ENCODE results near the gene LRRN3. TPM values are rescaled to one million over a fixed set of nuclear protein-coding genes. Genes with fewer than 3 reads are reported as not detected.
"Not testable (repeated sequence)": the region's sequence is repeated elsewhere in the genome, so short reads cannot be mapped to it uniquely, and the experiment has no call there.

The LRRN3 gene
- total RNA-seq, 1 donor from 2014 or later, result 5.2 TPM

DNA sequence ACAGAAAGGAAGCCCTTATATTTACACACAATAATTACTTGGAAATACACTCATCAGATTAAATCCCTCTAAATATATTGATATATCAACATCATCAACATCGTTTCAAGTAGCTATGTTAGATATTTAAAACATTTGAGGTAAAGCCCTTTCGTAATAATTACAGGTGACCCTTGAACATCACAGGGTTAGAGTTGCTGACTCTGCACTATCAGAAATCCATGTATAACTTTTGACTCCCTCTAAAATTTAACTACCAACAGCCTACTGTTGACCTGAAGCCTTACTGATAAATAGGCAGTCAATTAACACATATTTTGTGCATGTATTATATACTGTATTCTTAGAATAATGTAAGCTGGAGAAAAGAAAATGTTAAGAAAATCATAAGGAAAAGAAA is 34.6 kb upstream of the LRRN3 start:
- no peak overlapping the region for H3K27ac ChIP-seq (ENCODE audit: low read depth, low read length)

DNA sequence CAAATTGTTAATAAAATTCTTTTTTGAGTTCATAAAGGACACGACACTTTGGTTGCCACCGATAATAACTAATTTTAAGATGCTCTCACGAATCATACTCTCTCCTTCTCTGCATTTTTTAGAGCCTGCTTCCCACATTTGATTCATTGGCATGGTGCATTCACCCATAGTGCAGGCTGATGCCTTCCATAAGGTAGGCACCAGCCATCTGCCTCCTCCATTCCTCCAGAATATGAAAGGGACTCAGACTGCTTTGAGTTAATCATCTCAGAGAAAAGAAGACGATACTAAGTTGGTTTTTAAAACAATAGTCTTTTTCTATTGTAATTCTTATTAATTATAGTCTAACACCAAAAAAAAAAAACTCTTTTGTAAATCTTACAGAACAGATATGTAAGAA is 33.9 kb upstream of the LRRN3 start:
- Histone ChIP-seq H3K27ac (ENCODE audit: low read depth, low read length) (no peak overlapping the region), H3K36me3 (ENCODE audit: control insufficient read depth in 3 of 3, insufficient read depth in 3 of 3, low read length in 3 of 3) (no peaks in the 10 kb centered on the region), H3K4me3 (ENCODE audit: low read length in 3 of 3) (no peak overlapping the region), H3K27me3 (ENCODE audit: control insufficient read depth in 3 of 3, insufficient read depth in 3 of 3, low read length in 3 of 3) (no peaks in the 10 kb centered on the region), H3K9ac (ENCODE audit: low read depth in 1 of 3, low read length in 3 of 3) (no peak overlapping the region), H3K4me1 (ENCODE audit: control insufficient read depth in 3 of 3, insufficient read depth in 3 of 3, low read length in 3 of 3) (no peaks in the 10 kb centered on the region), H3K9me3 (ENCODE audit: control insufficient read depth in 3 of 3, low read length in 3 of 3) (no peaks in the 10 kb centered on the region)

More for the DNA sequence above, 34.6 kb upstream of the LRRN3 start:
- Histone ChIP-seq H3K4me1 (ENCODE audit: control insufficient read depth in 3 of 3, insufficient read depth in 3 of 3, low read length in 3 of 3) (no peaks in the 10 kb centered on the region), H3K4me3 (ENCODE audit: low read length in 3 of 3) (no peak overlapping the region), H3K36me3 (ENCODE audit: control insufficient read depth in 3 of 3, insufficient read depth in 3 of 3, low read length in 3 of 3) (no peaks in the 10 kb centered on the region), H3K9me3 (ENCODE audit: control insufficient read depth in 3 of 3, low read length in 3 of 3) (no peaks in the 10 kb centered on the region), H3K9ac (ENCODE audit: low read depth in 1 of 3, low read length in 3 of 3) (no peak overlapping the region), H3K27me3 (ENCODE audit: control insufficient read depth in 3 of 3, insufficient read depth in 3 of 3, low read length in 3 of 3) (no peaks in the 10 kb centered on the region)

DNA sequence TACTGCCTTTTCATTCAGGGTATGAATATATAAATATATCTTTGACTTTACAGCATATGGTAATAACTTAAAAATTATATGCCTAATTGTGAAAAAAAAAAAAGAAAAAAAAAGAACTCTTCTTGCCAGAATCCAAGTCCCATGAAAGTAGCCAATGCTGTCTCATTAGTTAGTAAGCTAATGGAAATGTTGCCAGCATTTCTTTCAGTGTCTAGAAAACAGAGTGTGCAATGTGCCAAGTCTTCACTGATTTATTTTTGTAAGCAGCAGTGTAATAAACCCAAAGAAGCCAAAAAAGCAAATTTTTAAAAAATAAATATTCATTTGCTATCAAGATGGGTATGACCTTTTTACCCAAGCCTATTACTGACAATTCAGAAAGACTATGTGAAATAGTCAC is 31.1 kb upstream of the LRRN3 start:
- H3K9ac ChIP-seq (ENCODE audit: low read depth in 1 of 3, low read length in 3 of 3), result no peak overlapping the region
- no peak overlapping the region for H3K4me3 ChIP-seq (ENCODE audit: low read length in 3 of 3)
- no peak overlapping the region for H3K27ac ChIP-seq (ENCODE audit: low read depth, low read length)
- no peaks in the 10 kb centered on the region for H3K27me3 ChIP-seq (ENCODE audit: control insufficient read depth in 3 of 3, insufficient read depth in 3 of 3, low read length in 3 of 3)
- no peaks in the 10 kb centered on the region for H3K9me3 ChIP-seq (ENCODE audit: control insufficient read depth in 3 of 3, low read length in 3 of 3)
- H3K36me3 ChIP-seq (ENCODE audit: control insufficient read depth in 3 of 3, insufficient read depth in 3 of 3, low read length in 3 of 3), result no peaks in the 10 kb centered on the region
- H3K4me1 ChIP-seq (ENCODE audit: control insufficient read depth in 3 of 3, insufficient read depth in 3 of 3, low read length in 3 of 3), result no peaks in the 10 kb centered on the region

DNA sequence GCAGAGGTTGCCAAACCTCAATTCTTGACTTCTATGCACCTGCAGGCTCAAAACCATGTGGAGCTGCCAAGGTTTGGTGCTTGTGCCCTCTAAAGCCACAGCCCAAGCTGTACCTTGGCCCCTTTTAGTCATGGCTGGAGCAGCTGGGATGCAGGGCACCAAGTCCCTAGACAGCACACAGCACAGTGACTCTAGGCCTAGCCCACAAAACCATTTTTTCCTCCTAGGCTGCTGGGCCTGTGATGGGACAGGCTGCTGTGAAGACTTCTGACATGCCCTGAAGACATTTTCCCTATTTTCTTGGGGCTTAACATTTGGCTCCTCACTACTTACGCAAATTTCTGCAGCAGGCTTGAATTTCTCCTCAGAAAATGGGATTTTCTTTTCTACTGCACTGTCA is 27.8 kb upstream of the LRRN3 start:
- Histone ChIP-seq H3K36me3 (ENCODE audit: control insufficient read depth in 3 of 3, insufficient read depth in 3 of 3, low read length in 3 of 3) (no peaks in the 10 kb centered on the region), H3K9ac (ENCODE audit: low read depth in 1 of 3, low read length in 3 of 3) (no peak overlapping the region), H3K27me3 (ENCODE audit: control insufficient read depth in 3 of 3, insufficient read depth in 3 of 3, low read length in 3 of 3) (no peaks in the 10 kb centered on the region), H3K4me1 (ENCODE audit: control insufficient read depth in 3 of 3, insufficient read depth in 3 of 3, low read length in 3 of 3) (no peaks in the 10 kb centered on the region), H3K9me3 (ENCODE audit: control insufficient read depth in 3 of 3, low read length in 3 of 3) (no peaks in the 10 kb centered on the region), H3K4me3 (ENCODE audit: low read length in 3 of 3) (no peak overlapping the region), H3K27ac (ENCODE audit: low read depth, low read length) (no peak overlapping the region)

DNA sequence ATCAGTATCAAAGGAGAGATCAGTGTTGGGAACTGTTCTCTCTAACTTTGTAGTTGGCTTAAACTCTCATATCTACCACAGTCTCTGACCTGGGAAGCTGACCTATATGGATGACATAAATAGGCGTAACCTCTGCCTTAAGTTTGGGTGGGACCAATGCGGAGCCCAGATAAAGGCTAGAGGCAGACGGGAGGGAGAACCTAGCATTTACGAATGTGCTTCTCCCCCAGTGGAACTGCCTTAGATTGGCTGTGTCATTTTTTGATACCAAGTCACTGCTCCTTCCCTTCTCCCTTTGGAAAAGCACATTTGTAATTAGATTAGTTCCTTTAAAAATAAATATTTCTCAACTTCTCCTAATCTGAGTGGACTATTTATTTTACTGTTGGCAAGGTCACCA is 23.7 kb upstream of the LRRN3 start:
- Histone ChIP-seq H3K9ac (ENCODE audit: low read depth in 1 of 3, low read length in 3 of 3) (no peak overlapping the region), H3K36me3 (ENCODE audit: control insufficient read depth in 3 of 3, insufficient read depth in 3 of 3, low read length in 3 of 3) (no peaks in the 10 kb centered on the region), H3K4me1 (ENCODE audit: control insufficient read depth in 3 of 3, insufficient read depth in 3 of 3, low read length in 3 of 3) (no peaks in the 10 kb centered on the region), H3K9me3 (ENCODE audit: control insufficient read depth in 3 of 3, low read length in 3 of 3) (no peaks in the 10 kb centered on the region), H3K4me3 (ENCODE audit: low read length in 3 of 3) (no peak overlapping the region), H3K27me3 (ENCODE audit: control insufficient read depth in 3 of 3, insufficient read depth in 3 of 3, low read length in 3 of 3) (no peaks in the 10 kb centered on the region), H3K27ac (ENCODE audit: low read depth, low read length) (no peak overlapping the region)

DNA sequence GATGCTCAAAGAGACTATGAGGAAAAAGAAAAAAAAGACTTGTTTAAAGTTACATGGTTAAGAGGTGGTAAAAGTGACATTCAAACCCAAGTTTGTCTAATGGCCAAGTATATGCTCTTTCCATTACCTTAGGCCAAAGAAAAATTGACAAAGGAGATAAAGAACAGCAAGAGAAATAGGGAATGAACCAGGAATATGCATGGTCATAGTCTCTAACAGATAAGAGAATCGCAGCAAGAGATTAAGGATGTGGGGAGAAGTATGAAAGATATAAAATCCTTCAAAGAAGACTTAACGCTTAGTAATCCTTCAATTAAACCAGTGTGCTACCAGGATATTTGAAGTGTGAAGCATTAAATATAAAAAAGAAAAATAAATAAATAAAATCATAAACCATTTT is 23.2 kb upstream of the LRRN3 start:
- no peaks in the 10 kb centered on the region for H3K9me3 ChIP-seq (ENCODE audit: control insufficient read depth in 3 of 3, low read length in 3 of 3)
- H3K4me1 ChIP-seq (ENCODE audit: control insufficient read depth in 3 of 3, insufficient read depth in 3 of 3, low read length in 3 of 3), result no peaks in the 10 kb centered on the region
- no peaks in the 10 kb centered on the region for H3K27me3 ChIP-seq (ENCODE audit: control insufficient read depth in 3 of 3, insufficient read depth in 3 of 3, low read length in 3 of 3)

DNA sequence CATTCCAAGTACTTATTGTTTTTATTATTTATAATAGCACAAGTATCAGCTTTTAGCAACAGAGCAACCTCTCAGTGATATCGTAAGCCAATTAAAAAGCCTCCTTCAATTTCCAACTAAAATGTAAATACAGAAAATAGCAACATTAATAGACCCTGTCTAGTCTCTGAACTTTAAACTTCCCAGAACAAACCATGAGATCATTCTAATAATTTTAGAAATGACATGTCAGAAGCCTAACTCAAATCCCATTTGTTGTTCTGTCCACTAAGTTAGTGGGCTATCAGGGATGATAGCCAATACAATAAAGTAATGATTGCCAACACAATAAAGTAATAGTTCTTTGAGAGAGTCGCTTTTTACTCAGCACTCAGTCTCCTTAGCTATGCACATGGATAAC is 22.3 kb upstream of the LRRN3 start:
- Histone ChIP-seq H3K9me3 (ENCODE audit: control insufficient read depth in 3 of 3, low read length in 3 of 3) (no peaks in the 10 kb centered on the region), H3K4me3 (ENCODE audit: low read length in 3 of 3) (no peak overlapping the region), H3K4me1 (ENCODE audit: control insufficient read depth in 3 of 3, insufficient read depth in 3 of 3, low read length in 3 of 3) (no peaks in the 10 kb centered on the region), H3K36me3 (ENCODE audit: control insufficient read depth in 3 of 3, insufficient read depth in 3 of 3, low read length in 3 of 3) (no peaks in the 10 kb centered on the region), H3K9ac (ENCODE audit: low read depth in 1 of 3, low read length in 3 of 3) (no peak overlapping the region), H3K27me3 (ENCODE audit: control insufficient read depth in 3 of 3, insufficient read depth in 3 of 3, low read length in 3 of 3) (no peaks in the 10 kb centered on the region), H3K27ac (ENCODE audit: low read depth, low read length) (no peak overlapping the region)

More for the DNA sequence above, 23.2 kb upstream of the LRRN3 start:
- no peak overlapping the region for H3K4me3 ChIP-seq (ENCODE audit: low read length in 3 of 3)
- no peak overlapping the region for H3K9ac ChIP-seq (ENCODE audit: low read depth in 1 of 3, low read length in 3 of 3)
- H3K27ac ChIP-seq (ENCODE audit: low read depth, low read length), result no peak overlapping the region
- H3K36me3 ChIP-seq (ENCODE audit: control insufficient read depth in 3 of 3, insufficient read depth in 3 of 3, low read length in 3 of 3), result no peaks in the 10 kb centered on the region

DNA sequence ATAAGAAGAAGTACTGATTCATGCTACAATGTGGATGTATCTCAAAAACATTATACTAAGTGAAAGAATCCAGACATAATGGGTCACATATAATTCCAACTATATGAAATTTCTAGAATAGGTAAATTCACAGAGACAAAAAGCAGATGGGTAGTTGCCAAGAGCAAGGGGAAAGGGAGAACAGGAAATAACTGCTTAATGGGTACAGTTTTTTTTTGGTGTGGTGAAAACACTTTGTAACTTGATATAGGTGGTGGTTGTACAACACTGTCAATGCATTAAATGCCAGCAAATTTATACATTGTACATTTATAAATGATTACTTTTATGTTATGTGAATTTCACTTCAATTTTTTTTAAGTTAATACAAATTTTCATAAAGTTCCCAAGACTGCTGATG is 19.4 kb upstream of the LRRN3 start:
- Histone ChIP-seq H3K4me1 (ENCODE audit: control insufficient read depth in 3 of 3, insufficient read depth in 3 of 3, low read length in 3 of 3) (no peaks in the 10 kb centered on the region), H3K4me3 (ENCODE audit: low read length in 3 of 3) (no peak overlapping the region), H3K36me3 (ENCODE audit: control insufficient read depth in 3 of 3, insufficient read depth in 3 of 3, low read length in 3 of 3) (no peaks in the 10 kb centered on the region), H3K27me3 (ENCODE audit: control insufficient read depth in 3 of 3, insufficient read depth in 3 of 3, low read length in 3 of 3) (no peaks in the 10 kb centered on the region), H3K27ac (ENCODE audit: low read depth, low read length) (no peak overlapping the region), H3K9ac (ENCODE audit: low read depth in 1 of 3, low read length in 3 of 3) (no peak overlapping the region), H3K9me3 (ENCODE audit: control insufficient read depth in 3 of 3, low read length in 3 of 3) (no peaks in the 10 kb centered on the region)

DNA sequence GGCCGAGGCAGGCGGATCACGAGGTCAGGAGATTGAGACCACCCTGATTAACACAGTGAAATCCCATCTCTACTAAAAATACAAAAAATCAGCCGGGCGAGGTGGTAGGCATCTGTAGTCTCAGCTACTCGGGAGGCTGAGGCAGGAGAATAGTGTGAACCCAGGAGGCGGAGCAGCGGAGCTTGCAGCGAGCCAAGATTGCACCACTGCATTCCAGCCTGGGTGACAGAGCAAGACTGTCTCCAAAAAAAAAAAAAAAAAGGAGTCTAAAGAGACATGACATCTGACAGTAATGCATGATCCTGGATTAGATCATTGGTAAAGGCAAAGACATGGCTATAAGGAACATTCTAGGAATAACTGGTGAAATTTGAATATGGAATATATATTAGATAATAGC is 18.3 kb upstream of the LRRN3 start:
- not testable (repeated sequence) for H3K9ac ChIP-seq (ENCODE audit: low read depth in 1 of 3, low read length in 3 of 3); H3K9me3 ChIP-seq (ENCODE audit: control insufficient read depth in 3 of 3, low read length in 3 of 3); H3K27ac ChIP-seq (ENCODE audit: low read depth, low read length); H3K4me1 ChIP-seq (ENCODE audit: control insufficient read depth in 3 of 3, insufficient read depth in 3 of 3, low read length in 3 of 3); H3K4me3 ChIP-seq (ENCODE audit: low read length in 3 of 3); H3K36me3 ChIP-seq (ENCODE audit: control insufficient read depth in 3 of 3, insufficient read depth in 3 of 3, low read length in 3 of 3); H3K27me3 ChIP-seq (ENCODE audit: control insufficient read depth in 3 of 3, insufficient read depth in 3 of 3, low read length in 3 of 3)

DNA sequence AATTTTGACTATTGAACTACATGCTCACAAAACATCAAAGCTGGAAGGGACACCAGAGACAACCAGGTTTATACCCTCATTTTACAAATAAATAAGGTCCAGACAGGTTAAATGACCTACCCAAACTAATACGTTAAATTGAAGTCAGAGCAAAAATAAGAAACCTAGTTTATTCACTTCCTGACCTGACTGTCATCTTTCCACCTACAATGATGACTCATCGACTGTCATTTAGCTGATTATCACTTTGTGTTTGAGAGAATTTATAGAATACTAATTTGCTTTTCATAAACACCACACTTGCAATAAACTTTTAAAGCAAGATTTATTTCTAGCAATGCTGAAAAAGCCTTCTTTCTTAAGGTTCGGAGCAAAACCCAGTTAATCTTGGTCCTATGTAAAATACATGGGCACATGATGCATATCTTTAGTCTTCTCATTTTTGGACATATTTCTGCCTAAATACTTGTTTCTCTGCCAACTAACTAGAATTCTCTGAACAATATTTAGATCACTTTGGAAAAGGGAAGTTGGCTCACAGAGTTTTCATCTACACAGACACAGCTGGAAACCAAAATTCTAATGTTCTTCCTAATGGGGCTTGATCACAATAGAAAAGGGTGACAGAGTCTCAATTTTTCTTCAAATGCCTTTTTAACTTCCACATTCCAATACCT is 16.7 kb upstream of the LRRN3 start:
- Histone ChIP-seq H3K36me3 (ENCODE audit: control insufficient read depth in 3 of 3, insufficient read depth in 3 of 3, low read length in 3 of 3) (no peaks in the 10 kb centered on the region), H3K9ac (ENCODE audit: low read depth in 1 of 3, low read length in 3 of 3) (no peak overlapping the region)

More for the DNA sequence above, 16.7 kb upstream of the LRRN3 start:
- H3K27ac ChIP-seq (ENCODE audit: low read depth, low read length), result no peak overlapping the region
- H3K9me3 ChIP-seq (ENCODE audit: control insufficient read depth in 3 of 3, low read length in 3 of 3), result no peaks in the 10 kb centered on the region
- H3K4me3 ChIP-seq (ENCODE audit: low read length in 3 of 3), result no peak overlapping the region
- H3K27me3 ChIP-seq (ENCODE audit: control insufficient read depth in 3 of 3, insufficient read depth in 3 of 3, low read length in 3 of 3), result no peaks in the 10 kb centered on the region
- no peaks in the 10 kb centered on the region for H3K4me1 ChIP-seq (ENCODE audit: control insufficient read depth in 3 of 3, insufficient read depth in 3 of 3, low read length in 3 of 3)

Measured in skeletal muscle tissue (tissue), 4 donors.